ENCODE data around the gene CFAP99. TPM values are rescaled to one million over a fixed set of nuclear protein-coding genes. Genes with fewer than 3 reads are reported as not detected.

The CFAP99 gene
- total and polyA plus RNA-seq, 2 of the 8 experiments (the other 6 are each of a cell fraction or from before 2014, with no cell fraction given) = not detected

DNA sequence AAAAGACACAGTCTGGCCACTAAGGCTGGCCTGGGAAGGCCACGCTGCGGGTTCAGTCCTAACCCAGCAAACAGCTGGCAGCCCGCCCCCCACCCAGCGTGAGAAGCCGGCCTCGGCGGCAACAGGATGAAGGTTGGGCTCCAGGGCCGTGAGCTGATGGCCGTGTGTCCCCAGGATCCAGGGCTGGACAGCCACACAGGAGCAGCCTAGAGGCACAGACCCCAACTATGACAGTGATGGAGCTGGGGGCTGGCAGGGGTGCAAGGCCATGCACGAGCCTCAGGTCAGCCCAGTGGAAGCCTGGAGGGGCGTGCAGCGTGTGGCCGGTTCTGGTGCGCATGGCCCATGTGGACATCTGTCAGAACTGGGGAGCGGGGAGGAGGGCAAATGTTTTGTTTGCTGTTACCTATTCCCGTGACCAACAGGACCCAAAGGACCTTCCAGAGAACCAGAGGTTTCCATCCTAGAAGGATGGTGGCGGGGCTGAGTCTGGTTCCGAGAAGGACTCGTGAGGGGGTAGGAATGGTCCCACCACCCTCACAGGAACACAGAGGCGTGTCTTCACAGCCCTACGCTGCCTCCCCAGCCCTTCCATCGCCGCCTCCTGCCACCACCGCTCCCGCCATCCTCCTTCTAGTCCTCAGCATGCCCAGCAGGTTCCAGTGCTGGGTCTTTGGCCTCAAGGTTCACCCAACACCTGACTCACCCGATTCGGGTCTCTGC is 46.8 kb upstream of the CFAP99 start (continued):
- TF ChIP-seq, protein P1, sequence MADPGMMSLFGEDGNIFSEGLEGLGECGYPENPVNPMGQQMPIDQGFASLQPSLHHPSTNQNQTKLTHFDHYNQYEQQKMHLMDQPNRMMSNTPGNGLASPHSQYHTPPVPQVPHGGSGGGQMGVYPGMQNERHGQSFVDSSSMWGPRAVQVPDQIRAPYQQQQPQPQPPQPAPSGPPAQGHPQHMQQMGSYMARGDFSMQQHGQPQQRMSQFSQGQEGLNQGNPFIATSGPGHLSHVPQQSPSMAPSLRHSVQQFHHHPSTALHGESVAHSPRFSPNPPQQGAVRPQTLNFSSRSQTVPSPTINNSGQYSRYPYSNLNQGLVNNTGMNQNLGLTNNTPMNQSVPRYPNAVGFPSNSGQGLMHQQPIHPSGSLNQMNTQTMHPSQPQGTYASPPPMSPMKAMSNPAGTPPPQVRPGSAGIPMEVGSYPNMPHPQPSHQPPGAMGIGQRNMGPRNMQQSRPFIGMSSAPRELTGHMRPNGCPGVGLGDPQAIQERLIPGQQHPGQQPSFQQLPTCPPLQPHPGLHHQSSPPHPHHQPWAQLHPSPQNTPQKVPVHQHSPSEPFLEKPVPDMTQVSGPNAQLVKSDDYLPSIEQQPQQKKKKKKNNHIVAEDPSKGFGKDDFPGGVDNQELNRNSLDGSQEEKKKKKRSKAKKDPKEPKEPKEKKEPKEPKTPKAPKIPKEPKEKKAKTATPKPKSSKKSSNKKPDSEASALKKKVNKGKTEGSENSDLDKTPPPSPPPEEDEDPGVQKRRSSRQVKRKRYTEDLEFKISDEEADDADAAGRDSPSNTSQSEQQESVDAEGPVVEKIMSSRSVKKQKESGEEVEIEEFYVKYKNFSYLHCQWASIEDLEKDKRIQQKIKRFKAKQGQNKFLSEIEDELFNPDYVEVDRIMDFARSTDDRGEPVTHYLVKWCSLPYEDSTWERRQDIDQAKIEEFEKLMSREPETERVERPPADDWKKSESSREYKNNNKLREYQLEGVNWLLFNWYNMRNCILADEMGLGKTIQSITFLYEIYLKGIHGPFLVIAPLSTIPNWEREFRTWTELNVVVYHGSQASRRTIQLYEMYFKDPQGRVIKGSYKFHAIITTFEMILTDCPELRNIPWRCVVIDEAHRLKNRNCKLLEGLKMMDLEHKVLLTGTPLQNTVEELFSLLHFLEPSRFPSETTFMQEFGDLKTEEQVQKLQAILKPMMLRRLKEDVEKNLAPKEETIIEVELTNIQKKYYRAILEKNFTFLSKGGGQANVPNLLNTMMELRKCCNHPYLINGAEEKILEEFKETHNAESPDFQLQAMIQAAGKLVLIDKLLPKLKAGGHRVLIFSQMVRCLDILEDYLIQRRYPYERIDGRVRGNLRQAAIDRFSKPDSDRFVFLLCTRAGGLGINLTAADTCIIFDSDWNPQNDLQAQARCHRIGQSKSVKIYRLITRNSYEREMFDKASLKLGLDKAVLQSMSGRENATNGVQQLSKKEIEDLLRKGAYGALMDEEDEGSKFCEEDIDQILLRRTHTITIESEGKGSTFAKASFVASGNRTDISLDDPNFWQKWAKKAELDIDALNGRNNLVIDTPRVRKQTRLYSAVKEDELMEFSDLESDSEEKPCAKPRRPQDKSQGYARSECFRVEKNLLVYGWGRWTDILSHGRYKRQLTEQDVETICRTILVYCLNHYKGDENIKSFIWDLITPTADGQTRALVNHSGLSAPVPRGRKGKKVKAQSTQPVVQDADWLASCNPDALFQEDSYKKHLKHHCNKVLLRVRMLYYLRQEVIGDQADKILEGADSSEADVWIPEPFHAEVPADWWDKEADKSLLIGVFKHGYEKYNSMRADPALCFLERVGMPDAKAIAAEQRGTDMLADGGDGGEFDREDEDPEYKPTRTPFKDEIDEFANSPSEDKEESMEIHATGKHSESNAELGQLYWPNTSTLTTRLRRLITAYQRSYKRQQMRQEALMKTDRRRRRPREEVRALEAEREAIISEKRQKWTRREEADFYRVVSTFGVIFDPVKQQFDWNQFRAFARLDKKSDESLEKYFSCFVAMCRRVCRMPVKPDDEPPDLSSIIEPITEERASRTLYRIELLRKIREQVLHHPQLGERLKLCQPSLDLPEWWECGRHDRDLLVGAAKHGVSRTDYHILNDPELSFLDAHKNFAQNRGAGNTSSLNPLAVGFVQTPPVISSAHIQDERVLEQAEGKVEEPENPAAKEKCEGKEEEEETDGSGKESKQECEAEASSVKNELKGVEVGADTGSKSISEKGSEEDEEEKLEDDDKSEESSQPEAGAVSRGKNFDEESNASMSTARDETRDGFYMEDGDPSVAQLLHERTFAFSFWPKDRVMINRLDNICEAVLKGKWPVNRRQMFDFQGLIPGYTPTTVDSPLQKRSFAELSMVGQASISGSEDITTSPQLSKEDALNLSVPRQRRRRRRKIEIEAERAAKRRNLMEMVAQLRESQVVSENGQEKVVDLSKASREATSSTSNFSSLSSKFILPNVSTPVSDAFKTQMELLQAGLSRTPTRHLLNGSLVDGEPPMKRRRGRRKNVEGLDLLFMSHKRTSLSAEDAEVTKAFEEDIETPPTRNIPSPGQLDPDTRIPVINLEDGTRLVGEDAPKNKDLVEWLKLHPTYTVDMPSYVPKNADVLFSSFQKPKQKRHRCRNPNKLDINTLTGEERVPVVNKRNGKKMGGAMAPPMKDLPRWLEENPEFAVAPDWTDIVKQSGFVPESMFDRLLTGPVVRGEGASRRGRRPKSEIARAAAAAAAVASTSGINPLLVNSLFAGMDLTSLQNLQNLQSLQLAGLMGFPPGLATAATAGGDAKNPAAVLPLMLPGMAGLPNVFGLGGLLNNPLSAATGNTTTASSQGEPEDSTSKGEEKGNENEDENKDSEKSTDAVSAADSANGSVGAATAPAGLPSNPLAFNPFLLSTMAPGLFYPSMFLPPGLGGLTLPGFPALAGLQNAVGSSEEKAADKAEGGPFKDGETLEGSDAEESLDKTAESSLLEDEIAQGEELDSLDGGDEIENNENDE (IDR thresholded peaks at IDR 0.05; ENCODE audit: insufficient replicate concordance, low read length) = no peak
- TF ChIP-seq POLR2AphosphoS5 (IDR thresholded peaks at IDR 0.05; ENCODE audit: low read depth, low read length) (no peak), PHF8 (conservative IDR thresholded peaks at IDR 0.05; ENCODE audit: low read depth, low read length) (no peak), RXRA (IDR thresholded peaks at IDR 0.05; ENCODE audit: insufficient read depth, low read depth, low read length) (no peak), ASH2L (IDR thresholded peaks at IDR 0.05; ENCODE audit: low read length) (no peak), SIX5 (IDR thresholded peaks at IDR 0.05; ENCODE audit: low read depth, low read length) (no peak), SP2 (IDR thresholded peaks at IDR 0.05; ENCODE audit: low read length) (no peak), POLR2A (IDR thresholded peaks at IDR 0.05; ENCODE audit: control extremely low read depth in 1 of 2, low read depth in 2 of 2, low read length in 2 of 2) (no peak), SIN3A (conservative IDR thresholded peaks at IDR 0.05 in 1 of 2, IDR thresholded peaks at IDR 0.05 in 1 of 2; ENCODE audit: low read depth in 1 of 2, low read length in 2 of 2) (no peak)

Data from H1 (cell line).